Measurements from ENCODE around the gene KPNA1. TPM values are rescaled to one million over a fixed set of nuclear protein-coding genes. Genes with fewer than 3 reads are reported as not detected.

KPNA1 gene
- total RNA-seq, 2 donors from 2014 or later: 47.4 to 60.4 TPM

DNA sequence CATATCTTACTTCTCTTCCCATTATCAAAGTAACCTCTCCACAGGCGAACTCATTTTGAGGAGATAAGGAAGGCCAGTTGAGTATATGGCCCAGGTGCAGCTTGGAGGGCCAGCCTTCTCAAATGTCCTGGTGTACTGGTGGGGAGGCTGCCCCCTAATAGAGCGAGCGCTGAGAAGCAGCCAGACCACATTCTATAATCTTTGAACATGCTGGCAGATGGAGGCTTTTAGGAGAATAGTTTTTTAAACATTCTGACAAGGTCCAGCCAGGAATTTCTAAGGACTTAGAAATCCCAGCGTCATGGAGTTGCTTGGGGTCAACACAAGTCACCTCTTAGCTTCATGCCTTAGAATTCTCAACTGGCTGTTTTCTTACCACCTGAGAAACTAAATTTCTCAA, 104.6 kb downstream of the KPNA1 start:
- no peak for TF ChIP-seq CTCF (IDR thresholded peaks at IDR 0.05)
- intact Hi-C loops (cut with DNase I): no loop called here
- H3K4me3 ChIP-seq: no peak overlapping the region

GRCh38 chr3:122409446-122409845, 105.3 kb downstream of the KPNA1 start:
- intact Hi-C loops (cut with DNase I): no loop called here
- no peak for DNase-seq
- H3K9me3 ChIP-seq: no peaks in the 10 kb centered on the region
- no peak for TF ChIP-seq CTCF (IDR thresholded peaks at IDR 0.05)
- H3K4me3 ChIP-seq: no peak overlapping the region
- H3K36me3 ChIP-seq: peaks cover 27% of the 10 kb centered on the region
- H3K27me3 ChIP-seq: no peaks in the 10 kb centered on the region
- no peak overlapping the region for H3K27ac ChIP-seq
- no peak overlapping the region for H3K9ac ChIP-seq (ENCODE audit: low read depth in 2 of 2, low read length in 2 of 2)
- H3K4me1 ChIP-seq: no peaks in the 10 kb centered on the region

More for the DNA sequence above, 104.6 kb downstream of the KPNA1 start:
- no peak overlapping the region for H3K9ac ChIP-seq (ENCODE audit: low read depth in 2 of 2, low read length in 2 of 2)
- no peaks in the 10 kb centered on the region for H3K27me3 ChIP-seq
- no peaks in the 10 kb centered on the region for H3K9me3 ChIP-seq
- H3K27ac ChIP-seq: no peak overlapping the region
- H3K4me1 ChIP-seq: no peaks in the 10 kb centered on the region
- peaks cover 24% of the 10 kb centered on the region for H3K36me3 ChIP-seq
- no peak for DNase-seq

GRCh38 chr3:122407946-122408345, 106.8 kb downstream of the KPNA1 start:
- intact Hi-C loops (cut with DNase I): no loop called here
- H3K9ac ChIP-seq (ENCODE audit: low read depth in 2 of 2, low read length in 2 of 2): no peak overlapping the region
- no peaks in the 10 kb centered on the region for H3K9me3 ChIP-seq
- no peak for TF ChIP-seq CTCF (IDR thresholded peaks at IDR 0.05)
- H3K36me3 ChIP-seq: peaks cover 33% of the 10 kb centered on the region
- no peaks in the 10 kb centered on the region for H3K27me3 ChIP-seq
- DNase-seq: no peak
- no peak overlapping the region for H3K4me3 ChIP-seq
- no peak overlapping the region for H3K27ac ChIP-seq
- H3K4me1 ChIP-seq: no peaks in the 10 kb centered on the region

DNA sequence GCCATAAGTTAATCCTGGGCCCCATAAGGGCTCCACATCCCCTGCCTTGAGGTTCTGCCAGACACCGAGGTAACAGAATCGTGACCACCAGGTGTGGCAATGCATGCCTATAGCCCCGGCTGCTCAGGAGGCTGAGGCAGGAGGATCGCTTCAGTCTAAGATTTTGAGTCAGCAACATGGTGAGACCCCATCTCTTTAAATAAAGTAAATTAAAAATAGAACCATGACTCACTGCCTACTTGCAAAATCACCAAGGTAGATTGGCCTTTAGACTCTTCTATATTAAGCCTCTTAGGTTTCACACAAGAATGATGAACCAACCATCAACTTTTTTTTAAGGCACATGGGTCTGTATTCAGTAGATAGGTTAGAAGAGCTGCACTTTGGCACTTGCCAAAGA, 108.5 kb downstream of the KPNA1 start:
- TF ChIP-seq CTCF (IDR thresholded peaks at IDR 0.05): no peak
- Histone ChIP-seq H3K36me3 (peaks cover 33% of the 10 kb centered on the region), H3K27ac (no peak overlapping the region), H3K4me3 (no peak overlapping the region), H3K9ac (ENCODE audit: low read depth in 2 of 2, low read length in 2 of 2) (no peak overlapping the region), H3K27me3 (no peaks in the 10 kb centered on the region), H3K4me1 (no peaks in the 10 kb centered on the region), H3K9me3 (no peaks in the 10 kb centered on the region)
- intact Hi-C loops (cut with DNase I): no loop called here
- DNase-seq: no peak

GRCh38 chr3:122405015-122405414, 109.7 kb downstream of the KPNA1 start:
- no peak overlapping the region for H3K27ac ChIP-seq
- no peaks in the 10 kb centered on the region for H3K9me3 ChIP-seq
- H3K27me3 ChIP-seq: no peaks in the 10 kb centered on the region
- no peak overlapping the region for H3K9ac ChIP-seq (ENCODE audit: low read depth in 2 of 2, low read length in 2 of 2)
- DNase-seq: no peak
- no peaks in the 10 kb centered on the region for H3K4me1 ChIP-seq
- no peak for TF ChIP-seq CTCF (IDR thresholded peaks at IDR 0.05)
- intact Hi-C loops (cut with DNase I): no loop called here
- H3K36me3 ChIP-seq: peaks cover 30% of the 10 kb centered on the region
- H3K4me3 ChIP-seq: no peak overlapping the region

GRCh38 chr3:122403489-122403888, 111.2 kb downstream of the KPNA1 start:
- no peak overlapping the region for H3K27ac ChIP-seq
- no peak for DNase-seq
- H3K36me3 ChIP-seq: peaks cover 29% of the 10 kb centered on the region
- H3K4me3 ChIP-seq: no peak overlapping the region
- intact Hi-C loops (cut with DNase I): no loop called here
- no peaks in the 10 kb centered on the region for H3K27me3 ChIP-seq
- no peaks in the 10 kb centered on the region for H3K4me1 ChIP-seq
- H3K9ac ChIP-seq (ENCODE audit: low read depth in 2 of 2, low read length in 2 of 2): no peak overlapping the region
- no peak for TF ChIP-seq CTCF (IDR thresholded peaks at IDR 0.05)
- no peaks in the 10 kb centered on the region for H3K9me3 ChIP-seq
